Renal cortical epithelial cell (primary cell): Measurements from ENCODE around the gene TLE4. TPM values are rescaled to one million over a fixed set of nuclear protein-coding genes. Genes with fewer than 3 reads are reported as not detected.
"Not testable (repeated sequence)": the region's sequence is repeated elsewhere in the genome, so short reads cannot be mapped to it uniquely, and the experiment has no call there.

Experiments
- DNase-seq: peaks from one replicate; pipeline ENCODE4 v3.0.0-alpha.2; 2011; ENCODE audit warnings: low read depth
- total RNA-seq: library from RNA; depleted of rRNA; stranded (reverse); fragments of >200 nt; gene quantifications from 2 replicates; pipeline ENCODE4 v1.2.3, GENCODE V29; 2014

Gene TLE4
- total RNA-seq, 1 donor from 2014 or later: 8.1 TPM

GRCh38 chr9:79731171-79731890 lies 159.6 kb downstream of the TLE4 start:
- peak; percentile 22 for DNase-seq

GRCh38 chr9:79735023-79735779 lies 163.4 kb downstream of the TLE4 start:
- DNase-seq: no peak

- DNase-seq: no peak
Measured at GRCh38 chr9:79736051-79736450, 164.3 kb downstream of the TLE4 start.

GRCh38 chr9:79741381-79741780 lies 169.6 kb downstream of the TLE4 start:
- DNase-seq: no peak

GRCh38 chr9:79742110-79742721 lies 170.5 kb downstream of the TLE4 start:
- no peak for DNase-seq

GRCh38 chr9:79744521-79744920 lies 172.8 kb downstream of the TLE4 start:
- DNase-seq: no peak

- DNase-seq: no peak
Measured at GRCh38 chr9:79745752-79746336, 174.1 kb downstream of the TLE4 start.

GRCh38 chr9:79751895-79752466 lies 180.2 kb downstream of the TLE4 start:
- not testable (repeated sequence) for DNase-seq

GRCh38 chr9:79756414-79756813 lies 184.6 kb downstream of the TLE4 start:
- DNase-seq: no peak

- no peak for DNase-seq
Measured at GRCh38 chr9:79757074-79757473, 185.3 kb downstream of the TLE4 start.

GRCh38 chr9:79757881-79758669 lies 186.3 kb downstream of the TLE4 start:
- DNase-seq: peak; percentile 32

- no peak for DNase-seq
Measured at GRCh38 chr9:79759460-79759859, 187.7 kb downstream of the TLE4 start.

GRCh38 chr9:79762070-79762469 lies 190.3 kb downstream of the TLE4 start:
- no peak for DNase-seq

- no peak for DNase-seq
Measured at GRCh38 chr9:79763671-79764285, 192.0 kb downstream of the TLE4 start.

GRCh38 chr9:79764374-79764773 lies 192.6 kb downstream of the TLE4 start:
- DNase-seq: peak; percentile 85

- no peak for DNase-seq
Measured at GRCh38 chr9:79765466-79765865, 193.7 kb downstream of the TLE4 start.

- DNase-seq: no peak
Measured at GRCh38 chr9:79766091-79766490, 194.3 kb downstream of the TLE4 start.

GRCh38 chr9:79768194-79768593 lies 196.4 kb downstream of the TLE4 start:
- no peak for DNase-seq

GRCh38 chr9:79769476-79770275 lies 197.9 kb downstream of the TLE4 start:
- no peak for DNase-seq

GRCh38 chr9:79774356-79774755 lies 202.6 kb downstream of the TLE4 start:
- DNase-seq: peak; percentile 25
